Lung (tissue), 12 donors: Measurements from ENCODE around the gene IL11RA. TPM values are rescaled to one million over a fixed set of nuclear protein-coding genes. Genes with fewer than 3 reads are reported as not detected.

ENCODE experiments used
- ATAC-seq: fragments of 200-7000 bp; cut with Tn5 transposase; one replicate; pipeline ENCODE4 v1.9.1; 2020; ENCODE audit warnings: moderate number of reproducible peaks; ENCODE audit not compliant: insufficient read depth, low FRiP score
- DNase-seq, 3 donors: peaks; one replicate each; pipeline ENCODE4 v3.0.0-alpha.2; 2013 to 2017
- H3K27ac ChIP-seq, 2 donors: one replicate each; pipeline ENCODE4 v1.5.1; 2013; ENCODE audit warnings: mild to moderate bottlenecking in 2 of 2, moderate library complexity in 2 of 2, control low read depth in 1 of 2, inconsistent platforms in 1 of 2, low read depth in 1 of 2, low read length in 1 of 2
- H3K27me3 ChIP-seq, 3 donors: one replicate each; pipeline ENCODE4 v1.5.1; 2013; ENCODE audit warnings: low read length in 2 of 3; ENCODE audit not compliant: control insufficient read depth in 3 of 3, insufficient read depth in 3 of 3
- H3K36me3 ChIP-seq, 4 donors: one replicate each; pipeline ENCODE4 v1.5.1; 2013; ENCODE audit warnings: low read length in 4 of 4, mild to moderate bottlenecking in 1 of 4, moderate library complexity in 1 of 4; ENCODE audit not compliant: control insufficient read depth in 4 of 4, insufficient read depth in 4 of 4
- H3K4me1 ChIP-seq, 5 donors: one replicate each; pipeline ENCODE4 v1.5.1; 2013; ENCODE audit warnings: low read length in 5 of 5, mild to moderate bottlenecking in 2 of 5, moderate library complexity in 1 of 5; ENCODE audit not compliant: control insufficient read depth in 5 of 5, insufficient read depth in 5 of 5
- H3K4me3 ChIP-seq: one replicate; pipeline ENCODE4 v1.5.1; 2013; ENCODE audit warnings: mild to moderate bottlenecking, control low read depth, moderate library complexity
- H3K9ac ChIP-seq, 2 donors: one replicate each; pipeline ENCODE4 v1.5.1; 2013; ENCODE audit warnings: low read length in 2 of 2, control low read depth in 1 of 2; ENCODE audit not compliant: insufficient read depth in 1 of 2
- H3K9me3 ChIP-seq, 4 donors: one replicate each; pipeline ENCODE4 v1.5.1; 2013; ENCODE audit warnings: low read length in 3 of 4, mild to moderate bottlenecking in 1 of 4, moderate library complexity in 1 of 4; ENCODE audit not compliant: control insufficient read depth in 4 of 4, insufficient read depth in 3 of 4
- CTCF ChIP-seq: IDR thresholded peaks from 2 replicates; pipeline ENCODE4 v1.5.1; 2012; ENCODE audit warnings: mild to moderate bottlenecking; ENCODE audit errors: control extremely low read depth, extremely low read depth
- WGBS, 2 donors: extraction: QIAGEN DNeasy Blood & Tissue Kit; methylation state at CpG; one replicate each; pipeline ENCODE4 v1.1.7; 2013; 5-methylcytosine and 5-hydroxymethylcytosine counted together
- polyA plus RNA-seq, 2 donors: library from polyadenylated mRNA; stranded (reverse); fragments of 200-250 nt; gene quantifications; one replicate each; pipeline ENCODE4 v1.2.1, GENCODE V29; 2013
- total RNA-seq, 2 donors: library from RNA; depleted of rRNA in 1 of 2; stranded (reverse); fragments of >200 nt in 1 of 2; gene quantifications; one replicate each; pipeline ENCODE4 v1.2.1, GENCODE V29; 2014 to 2021
- donor health status: control.
- donor health status: control.
- donor health status: Bipolar disorder and iron deficiency.
- donor health status: healthy.
- donor health status: DM: yes; HTN: yes; CAD: no.

The IL11RA gene
- total and polyA plus RNA-seq, 4 donors: 5.5 to 30.5 (median 12.6) TPM

- H3K27me3 ChIP-seq: no peaks in the 10 kb centered on the region
- peak overlapping the region; percentile 11 to 19 for H3K9ac ChIP-seq
- 15 to 25% methylated on average over 18 of the region's 18 CpGs for WGBS, 2 donors
- H3K27ac ChIP-seq: peak overlapping the region; percentile 83 to 87
- ATAC-seq (peak; percentile 39), DNase-seq (peak; percentile 73 to 81 (median 76))
- peak; percentile 94 for TF ChIP-seq CTCF
- H3K4me1 ChIP-seq: peaks cover 0 to 7% (median 0%) of the 10 kb centered on the region in 5 donors
- H3K36me3 ChIP-seq: peaks cover 1 to 20% (median 11%) of the 10 kb centered on the region in 4 donors
- H3K9me3 ChIP-seq: peaks cover 0 to 3% (median 1%) of the 10 kb centered on the region in 4 donors
- peak overlapping the region; percentile 33 for H3K4me3 ChIP-seq
Observed at GRCh38 chr9:34664281-34665066, 12.5 kb downstream of the IL11RA start.

DNA sequence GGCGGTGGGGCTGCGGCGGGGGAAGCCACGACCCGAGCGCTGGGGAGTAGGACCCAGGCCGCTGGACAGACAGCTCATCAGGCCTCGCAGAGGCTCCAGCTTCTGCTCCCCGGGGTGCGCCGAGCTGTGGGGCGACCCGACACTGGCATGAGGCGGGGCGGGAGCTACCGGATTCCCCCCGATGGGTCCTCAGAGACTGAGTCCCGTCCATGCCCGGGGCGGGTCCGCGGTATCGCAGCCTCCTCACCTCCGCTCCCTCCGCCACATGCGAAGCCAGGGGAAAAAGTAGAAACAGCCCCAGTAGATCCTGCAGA lies 13.0 kb downstream of the IL11RA start:
- Histone ChIP-seq H3K27ac (peak overlapping the region; percentile 83 to 87), H3K9me3 (peaks cover 0 to 3% (median 1%) of the 10 kb centered on the region in 4 donors), H3K9ac (peak overlapping the region in 1 of 2 donors; percentile 19), H3K4me3 (peak overlapping the region; percentile 33), H3K27me3 (no peaks in the 10 kb centered on the region), H3K4me1 (peaks cover 0 to 7% (median 0%) of the 10 kb centered on the region in 5 donors), H3K36me3 (peaks cover 1 to 22% (median 9%) of the 10 kb centered on the region in 4 donors)
- DNase-seq: no peak
- TF ChIP-seq CTCF: no peak
- 0 to 2% methylated on average over 22 to 26 of the region's 26 CpGs for WGBS, 2 donors
- no peak for ATAC-seq

GRCh38 chr9:34665381-34666250 lies 13.6 kb downstream of the IL11RA start:
- WGBS, 2 donors: 2 to 3% methylated on average over 39 to 55 of the region's 55 CpGs
- peak; percentile 92 for ATAC-seq
- peaks cover 0 to 7% (median 0%) of the 10 kb centered on the region in 5 donors for H3K4me1 ChIP-seq
- peak; percentile 97 to 98 (median 98) for DNase-seq
- H3K9ac ChIP-seq: peak overlapping the region; percentile 82 to 97
- H3K4me3 ChIP-seq: peak overlapping the region; percentile 53
- peaks cover 1 to 22% (median 8%) of the 10 kb centered on the region in 4 donors for H3K36me3 ChIP-seq
- TF ChIP-seq CTCF: no peak
- peaks cover 0 to 3% (median 1%) of the 10 kb centered on the region in 4 donors for H3K9me3 ChIP-seq
- no peaks in the 10 kb centered on the region for H3K27me3 ChIP-seq
- H3K27ac ChIP-seq: peak overlapping the region; percentile 96
